IMR-90 (cell line): ENCODE measurements around the gene SSR2. TPM values are rescaled to one million over a fixed set of nuclear protein-coding genes. Genes with fewer than 3 reads are reported as not detected.

Experiments
- ATAC-seq: fragments of 200-7000 bp; cut with Tn5 transposase; 2 replicates; pipeline ENCODE4 v1.9.1; 2020; ENCODE audit warnings: low read depth, mild to moderate bottlenecking, moderate library complexity
- BruUV-seq: library from RNA; stranded (reverse); fragments of 400-500 nt; replicated peaks from 2 replicates; lab custom pipeline; 2021; lab: Mats Ljungman, UMichigan
- CTCF ChIA-PET: fragments of 300-600 bp; formaldehyde crosslinking; extraction: SDS; loops from one replicate; lab custom pipeline; 2021; ENCODE audit warnings: antibody characterized with exemption; lab: Yijun Ruan, JAX
- POLR2A ChIA-PET: fragments of 300-600 bp; sonication (Branson Sonifier 250); formaldehyde crosslinking; loops from one replicate; lab custom pipeline; 2022; ENCODE audit warnings: antibody characterized with exemption; ENCODE audit not compliant: unreplicated experiment; lab: Charles Lee
- DNase-seq: peaks from one replicate; pipeline ENCODE4 v3.0.0; 2013
- H2AFZ ChIP-seq: replicated peaks from 2 replicates; pipeline ENCODE3; 2013; ENCODE audit warnings: low read length, mild to moderate bottlenecking; ENCODE audit not compliant: poor library complexity
- H2AK5ac ChIP-seq: 2 replicates; pipeline ENCODE4 v1.6.1; 2013; ENCODE audit warnings: low read depth, low read length, inconsistent platforms
- H2AK9ac ChIP-seq: replicated peaks from 2 replicates; pipeline ENCODE3; 2013; ENCODE audit warnings: mild to moderate bottlenecking, low read depth, low read length, moderate library complexity; ENCODE audit not compliant: poor library complexity
- H2BK120ac ChIP-seq: 2 replicates; pipeline ENCODE4 v1.6.1; 2013; ENCODE audit warnings: low read depth, low read length, inconsistent platforms
- H2BK15ac ChIP-seq: 3 replicates; pipeline ENCODE4 v1.6.1; 2013; ENCODE audit warnings: low read depth, low read length, inconsistent platforms
- H2BK20ac ChIP-seq: 2 replicates; pipeline ENCODE4 v1.6.1; 2013; ENCODE audit warnings: low read depth, mild to moderate bottlenecking, inconsistent platforms, low read length, moderate library complexity
- H2BK5ac ChIP-seq: 2 replicates; pipeline ENCODE4 v1.6.1; 2013; ENCODE audit warnings: mild to moderate bottlenecking, low read depth, low read length, inconsistent platforms; ENCODE audit not compliant: poor library complexity, severe bottlenecking
- H3K14ac ChIP-seq: replicated peaks from 2 replicates; pipeline ENCODE4 v1.6.1; 2013; ENCODE audit warnings: low read depth, low read length, inconsistent platforms
- H3K18ac ChIP-seq: 2 replicates; pipeline ENCODE4 v1.6.1; 2013; ENCODE audit warnings: low read depth, low read length, control low read depth
- H3K23ac ChIP-seq: 2 replicates; pipeline ENCODE4 v1.6.1; 2013; ENCODE audit warnings: low read depth, low read length, inconsistent platforms
- H3K27ac ChIP-seq: 2 replicates; pipeline ENCODE4 v1.5.1; 2013; ENCODE audit warnings: mild to moderate bottlenecking, control low read depth, low read length; ENCODE audit not compliant: insufficient read depth
- H3K27me3 ChIP-seq: 2 replicates; pipeline ENCODE4 v1.6.1; 2013; ENCODE audit warnings: low read length; ENCODE audit not compliant: control insufficient read depth, insufficient read depth
- H3K36me3 ChIP-seq: 2 replicates; pipeline ENCODE4 v1.6.1; 2013; ENCODE audit warnings: low read length, mixed read lengths; ENCODE audit not compliant: control insufficient read depth, insufficient read depth
- H3K4ac ChIP-seq: 2 replicates; pipeline ENCODE4 v1.6.1; 2013; ENCODE audit warnings: low read depth, low read length, inconsistent platforms
- H3K4me1 ChIP-seq: 2 replicates; pipeline ENCODE4 v1.6.1; 2013; ENCODE audit warnings: low read length, mixed read lengths; ENCODE audit not compliant: control insufficient read depth, insufficient read depth
- H3K4me2 ChIP-seq: 2 replicates; pipeline ENCODE4 v1.6.1; 2013; ENCODE audit warnings: low read depth, mild to moderate bottlenecking, control low read depth, low read length, moderate library complexity
- H3K4me3 ChIP-seq: 2 replicates; pipeline ENCODE4 v1.5.1; 2013; ENCODE audit warnings: low read depth, mild to moderate bottlenecking, control low read depth, low read length, moderate library complexity; ENCODE audit not compliant: insufficient read depth
- H3K56ac ChIP-seq: 2 replicates; pipeline ENCODE4 v1.6.1; 2013; ENCODE audit warnings: low read length, inconsistent platforms; ENCODE audit not compliant: insufficient read depth; ENCODE audit errors: extremely low read depth
- H3K79me1 ChIP-seq, 2 experiments: 2 replicates each; pipeline ENCODE4 v1.6.1; 2013; ENCODE audit warnings: low read length in 2 of 2, inconsistent platforms in 1 of 2, low read depth in 1 of 2
- H3K9ac ChIP-seq: 2 replicates; pipeline ENCODE4 v1.6.1; 2013; ENCODE audit warnings: low read depth, low read length, control low read depth
- H3K9me1 ChIP-seq: 2 replicates; pipeline ENCODE4 v1.6.1; 2013; ENCODE audit warnings: low read length, inconsistent platforms; ENCODE audit not compliant: insufficient read depth
- H3K9me3 ChIP-seq: 2 replicates; pipeline ENCODE4 v1.6.1; 2013; ENCODE audit warnings: low read length; ENCODE audit not compliant: control insufficient read depth, insufficient read depth
- H4K20me1 ChIP-seq: 2 replicates; pipeline ENCODE4 v1.6.1; 2013; ENCODE audit warnings: low read length, inconsistent platforms; ENCODE audit not compliant: insufficient read depth
- H4K5ac ChIP-seq: 2 replicates; pipeline ENCODE4 v1.6.1; 2013; ENCODE audit warnings: mild to moderate bottlenecking, low read depth, low read length, control low read depth
- H4K8ac ChIP-seq, 2 experiments: 2 replicates each; pipeline ENCODE4 v1.6.1; 2013; ENCODE audit warnings: low read depth in 2 of 2, low read length in 2 of 2, control low read depth in 1 of 2, inconsistent platforms in 1 of 2
- H4K91ac ChIP-seq: 2 replicates; pipeline ENCODE4 v1.6.1; 2013; ENCODE audit warnings: low read depth, low read length, inconsistent platforms; ENCODE audit not compliant: insufficient read depth
- CEBPB ChIP-seq: IDR thresholded peaks from 2 replicates; pipeline ENCODE4 v1.6.1; 2012; ENCODE audit warnings: low read depth, low read length, improper control_type of control experiment
- CHD1 ChIP-seq: IDR thresholded peaks from 2 replicates; pipeline ENCODE4 v1.6.1; 2012; ENCODE audit warnings: low read depth, low read length, improper control_type of control experiment
- CTCF ChIP-seq: conservative IDR thresholded peaks from 2 replicates; pipeline ENCODE4 v1.5.1; 2012; ENCODE audit warnings: mild to moderate bottlenecking, low read depth, low read length, improper control_type of control experiment
- FOS ChIP-seq: fragments of 150-350 bp; IDR thresholded peaks from 2 replicates; pipeline ENCODE4 v1.6.1; 2016; ENCODE audit warnings: low read depth, low read length
- MAFK ChIP-seq: IDR thresholded peaks from 2 replicates; pipeline ENCODE4 v1.6.1; 2012; ENCODE audit warnings: low read depth, low read length, improper control_type of control experiment
- MAZ ChIP-seq: IDR thresholded peaks from 2 replicates; pipeline ENCODE4 v1.6.1; 2012; ENCODE audit warnings: low read depth, mild to moderate bottlenecking, low read length, improper control_type of control experiment, moderate library complexity, borderline replicate concordance
- MXI1 ChIP-seq: IDR thresholded peaks from 2 replicates; pipeline ENCODE4 v1.6.1; 2012; ENCODE audit warnings: low read depth, mild to moderate bottlenecking, low read length, moderate library complexity, borderline replicate concordance
- RAD21 ChIP-seq: IDR thresholded peaks from 2 replicates; pipeline ENCODE4 v1.6.1; 2012; ENCODE audit warnings: low read length, improper control_type of control experiment
- RCOR1 ChIP-seq: IDR thresholded peaks from 2 replicates; pipeline ENCODE4 v1.6.1; 2012; ENCODE audit warnings: mild to moderate bottlenecking, low read length, improper control_type of control experiment; ENCODE audit not compliant: insufficient replicate concordance
- RFX5 ChIP-seq: IDR thresholded peaks from 2 replicates; pipeline ENCODE4 v1.8.0; 2012; ENCODE audit warnings: low read depth, mild to moderate bottlenecking, low read length, moderate library complexity
- SMC3 ChIP-seq: fragments of 150-350 bp; IDR thresholded peaks from 2 replicates; pipeline ENCODE4 v1.6.1; 2016; ENCODE audit warnings: low read depth, mild to moderate bottlenecking, antibody characterized with exemption, low read length, moderate library complexity
- USF2 ChIP-seq: fragments of 150-350 bp; IDR thresholded peaks from 2 replicates; pipeline ENCODE4 v1.6.1; 2017; ENCODE audit warnings: mild to moderate bottlenecking, antibody characterized with exemption, low read length, low read depth
- WGBS, 2 experiments: methylation state at CpG; one replicate each; pipeline versions ENCODE4 v1.1.5 to v1.1.7; 2013; ENCODE audit warnings: missing lambda C conversion rate in 2 of 2; ENCODE audit not compliant: insufficient read length in 1 of 2; ENCODE audit errors: extremely low coverage in 2 of 2; 5-methylcytosine and 5-hydroxymethylcytosine counted together
- dilution Hi-C: fragments of 300-500 bp; cut with HindIII; formaldehyde crosslinking; loops from one replicate; pipeline ENCODE4 v1.14.3; 2018; ENCODE audit warnings: low sequenced_read_pairs; ENCODE audit not compliant: unreplicated experiment
- in situ Hi-C: fragments of 300-500 bp; cut with MboI; formaldehyde crosslinking; loops from 3 replicates; pipeline ENCODE4 v1.14.3; 2019; ENCODE audit warnings: low sequenced_read_pairs, inconsistent platforms, mixed read lengths
- intact Hi-C: fragments of 100-400 bp; cut with micrococcal nuclease; formaldehyde crosslinking; loops from 2 replicates; pipeline ENCODE4 v1.10.0; 2022
- polyA plus RNA-seq, 3 experiments: library from polyadenylated mRNA; depleted of rRNA; stranded (reverse); fragments of >200 nt; gene quantifications; 2 replicates each; pipeline ENCODE4 v1.2.3, GENCODE V29; 2012; ENCODE audit warnings: low replicate concordance in 1 of 3
- total RNA-seq: library from RNA; depleted of rRNA; stranded (reverse); fragments of >200 nt; gene quantifications from 2 replicates; pipeline ENCODE4 v1.2.3, GENCODE V29; 2012
- TF ChIP-seq, protein P1 (sequence below): fragments of 150-350 bp; IDR thresholded peaks from 2 replicates; pipeline ENCODE4 v1.6.1; 2016; ENCODE audit warnings: low read depth, mild to moderate bottlenecking, low read length, moderate library complexity, borderline replicate concordance

SSR2 gene
- total and polyA plus RNA-seq, 2 of the 4 experiments (the other 2 are of a cell fraction), result 553 to 1,264 TPM

- ChIA-PET POLR2A (no interaction called here), CTCF (interaction anchor here (0.7 to 1.6 kb wide), 2 partner anchors 12 to 18 kb away, joined by 4 read pairs; no protein-coding TSS in a partner anchor)
- Histone ChIP-seq H2BK15ac (no peak overlapping the region), H2BK20ac (no peak overlapping the region), H3K27me3 (no peaks in the 10 kb centered on the region), H3K14ac (peak overlapping the region; percentile 91), H3K4me3 (peak overlapping the region; percentile 94), H2BK5ac (peak overlapping the region; percentile 69), H3K36me3 (peaks cover 26% of the 10 kb centered on the region), H4K5ac (peak overlapping the region; percentile 55; the same call in 1 of the 2 replicates), H4K91ac (peak overlapping the region; percentile 43), H3K27ac (peak overlapping the region; percentile 87), H2AK9ac (peak overlapping the region; percentile 79), H4K20me1 (peaks cover 81% of the 10 kb centered on the region), H3K4ac (peak overlapping the region; percentile 92), H2AFZ (peak overlapping the region; percentile 21), H2BK120ac (no peak overlapping the region), H3K18ac (no peak overlapping the region; the same call in 1 of the 2 replicates), H2AK5ac (peak overlapping the region; percentile 93; the same call in 1 of the 2 replicates), H3K23ac (peak overlapping the region; percentile 97), H3K56ac (peak overlapping the region; percentile 32; the same call in 1 of the 2 replicates), H3K9me1 (peaks cover 47% of the 10 kb centered on the region), H4K8ac (peak overlapping the region; percentile 5 to 34; a peak in 2 of 4 replicates), H3K79me1 (peaks cover 7 to 74% of the 10 kb centered on the region in 2 experiments; a peak in 3 of 4 replicates), H3K4me2 (peak overlapping the region; percentile 98), H3K9me3 (no peaks in the 10 kb centered on the region), H3K9ac (peak overlapping the region; percentile 75), H3K4me1 (peaks cover 45% of the 10 kb centered on the region)
- no TSS peak for BruUV-seq
- DNase-seq, result no peak
- in situ Hi-C loops (no loop called here), intact Hi-C loops (loop anchor here (5.0 kb wide), 1 partner anchor 32 kb away; the partner anchor contains the start of gene RXFP4), dilution Hi-C loops (no loop called here)
- no peak for ATAC-seq
- WGBS, 2 experiments, result no CpG with 5 or more reads among the region's 13 CpGs
- TF ChIP-seq RAD21 (no peak), CEBPB (no peak), RFX5 (no peak), FOS (no peak), SMC3 (no peak), RCOR1 (no peak), CHD1 (no peak), MAFK (no peak), CTCF (no peak), MAZ (no peak), MXI1 (no peak), USF2 (no peak)
- TF ChIP-seq, protein P1, sequence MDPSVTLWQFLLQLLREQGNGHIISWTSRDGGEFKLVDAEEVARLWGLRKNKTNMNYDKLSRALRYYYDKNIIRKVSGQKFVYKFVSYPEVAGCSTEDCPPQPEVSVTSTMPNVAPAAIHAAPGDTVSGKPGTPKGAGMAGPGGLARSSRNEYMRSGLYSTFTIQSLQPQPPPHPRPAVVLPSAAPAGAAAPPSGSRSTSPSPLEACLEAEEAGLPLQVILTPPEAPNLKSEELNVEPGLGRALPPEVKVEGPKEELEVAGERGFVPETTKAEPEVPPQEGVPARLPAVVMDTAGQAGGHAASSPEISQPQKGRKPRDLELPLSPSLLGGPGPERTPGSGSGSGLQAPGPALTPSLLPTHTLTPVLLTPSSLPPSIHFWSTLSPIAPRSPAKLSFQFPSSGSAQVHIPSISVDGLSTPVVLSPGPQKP, result no peak
These were observed 46.3 kb downstream of the SSR2 start for GRCh38 chr1:155974208-155975115.
